Measurements from ENCODE around the gene ASPHD1. TPM values are rescaled to one million over a fixed set of nuclear protein-coding genes. Genes with fewer than 3 reads are reported as not detected.
"Not testable (repeated sequence)": the region's sequence is repeated elsewhere in the genome, so short reads cannot be mapped to it uniquely, and the experiment has no call there.

ASPHD1 gene
- total RNA-seq, 2 donors from 2014 or later: 0.27 TPM; not detected in 1

DNA sequence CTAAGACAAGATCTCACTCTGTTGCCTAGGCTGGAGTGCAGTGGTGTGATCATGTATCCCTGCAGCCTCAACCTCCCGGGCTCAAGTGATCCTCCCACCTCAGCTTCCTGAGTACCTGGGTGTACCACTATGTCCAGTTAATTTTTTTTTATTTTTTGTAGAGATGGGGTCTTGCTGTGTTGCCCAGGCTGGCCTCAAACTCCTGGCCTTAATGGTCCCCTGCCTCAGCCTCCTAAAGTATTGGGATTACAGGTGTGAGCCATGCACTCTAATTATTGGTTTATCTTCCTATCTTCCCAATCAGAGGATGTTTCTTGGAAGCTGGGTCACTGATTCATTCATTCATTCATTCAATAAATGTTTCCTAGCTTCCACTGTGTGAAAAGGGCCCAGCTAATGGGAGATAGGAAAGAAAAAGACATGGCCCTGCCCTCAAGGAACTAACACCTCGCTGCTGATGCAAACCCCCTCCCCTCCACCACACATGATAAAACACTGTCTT, 8.5 kb downstream of the ASPHD1 start:
- TF ChIP-seq, protein P1, sequence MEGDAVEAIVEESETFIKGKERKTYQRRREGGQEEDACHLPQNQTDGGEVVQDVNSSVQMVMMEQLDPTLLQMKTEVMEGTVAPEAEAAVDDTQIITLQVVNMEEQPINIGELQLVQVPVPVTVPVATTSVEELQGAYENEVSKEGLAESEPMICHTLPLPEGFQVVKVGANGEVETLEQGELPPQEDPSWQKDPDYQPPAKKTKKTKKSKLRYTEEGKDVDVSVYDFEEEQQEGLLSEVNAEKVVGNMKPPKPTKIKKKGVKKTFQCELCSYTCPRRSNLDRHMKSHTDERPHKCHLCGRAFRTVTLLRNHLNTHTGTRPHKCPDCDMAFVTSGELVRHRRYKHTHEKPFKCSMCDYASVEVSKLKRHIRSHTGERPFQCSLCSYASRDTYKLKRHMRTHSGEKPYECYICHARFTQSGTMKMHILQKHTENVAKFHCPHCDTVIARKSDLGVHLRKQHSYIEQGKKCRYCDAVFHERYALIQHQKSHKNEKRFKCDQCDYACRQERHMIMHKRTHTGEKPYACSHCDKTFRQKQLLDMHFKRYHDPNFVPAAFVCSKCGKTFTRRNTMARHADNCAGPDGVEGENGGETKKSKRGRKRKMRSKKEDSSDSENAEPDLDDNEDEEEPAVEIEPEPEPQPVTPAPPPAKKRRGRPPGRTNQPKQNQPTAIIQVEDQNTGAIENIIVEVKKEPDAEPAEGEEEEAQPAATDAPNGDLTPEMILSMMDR (IDR thresholded peaks at IDR 0.05): no peak
- no peaks in the 10 kb centered on the region for H3K27me3 ChIP-seq (replicated peaks; ENCODE audit: insufficient read depth)
- no peak for ATAC-seq (ENCODE audit: insufficient number of reproducible peaks, low FRiP score, low read depth)
- no peaks in the 10 kb centered on the region for H3K9me3 ChIP-seq
- H3K36me3 ChIP-seq: peaks cover 3% of the 10 kb centered on the region
- H3K4me3 ChIP-seq: no peak overlapping the region
- DNase-seq (ENCODE audit: low spot score): no peak
- no peaks in the 10 kb centered on the region for H3K4me1 ChIP-seq (ENCODE audit: control insufficient read depth in 1 of 2, low read depth in 2 of 2)
- no peak overlapping the region for H3K27ac ChIP-seq

DNA sequence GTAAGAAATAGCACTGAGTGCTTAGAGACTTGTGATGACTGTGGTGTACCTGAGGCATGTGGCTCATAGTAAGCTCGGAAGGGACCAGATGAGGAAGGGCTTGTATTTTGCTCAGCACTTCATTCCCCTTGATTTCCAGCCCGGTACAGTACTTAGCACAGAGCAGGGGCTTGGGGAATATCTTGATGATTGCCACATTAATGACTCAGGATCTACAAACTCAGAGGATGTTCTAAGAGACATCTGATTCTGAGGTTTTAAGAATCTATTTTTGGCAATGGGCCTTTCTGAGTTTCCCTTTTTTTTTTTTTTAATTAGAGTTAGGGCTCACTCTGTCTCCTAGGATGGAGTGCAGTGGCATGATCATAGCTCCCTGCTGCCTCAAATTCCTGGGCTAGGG, 9.1 kb downstream of the ASPHD1 start:
- H3K4me3 ChIP-seq: no peak overlapping the region
- no peaks in the 10 kb centered on the region for H3K4me1 ChIP-seq (ENCODE audit: control insufficient read depth in 1 of 2, low read depth in 2 of 2)
- no peaks in the 10 kb centered on the region for H3K9me3 ChIP-seq
- H3K27me3 ChIP-seq (replicated peaks; ENCODE audit: insufficient read depth): no peaks in the 10 kb centered on the region
- TF ChIP-seq, protein P1 (IDR thresholded peaks at IDR 0.05): no peak
- no peak overlapping the region for H3K27ac ChIP-seq
- no peak for DNase-seq (ENCODE audit: low spot score)
- ATAC-seq (ENCODE audit: insufficient number of reproducible peaks, low FRiP score, low read depth): no peak
- H3K36me3 ChIP-seq: peaks cover 6% of the 10 kb centered on the region

DNA sequence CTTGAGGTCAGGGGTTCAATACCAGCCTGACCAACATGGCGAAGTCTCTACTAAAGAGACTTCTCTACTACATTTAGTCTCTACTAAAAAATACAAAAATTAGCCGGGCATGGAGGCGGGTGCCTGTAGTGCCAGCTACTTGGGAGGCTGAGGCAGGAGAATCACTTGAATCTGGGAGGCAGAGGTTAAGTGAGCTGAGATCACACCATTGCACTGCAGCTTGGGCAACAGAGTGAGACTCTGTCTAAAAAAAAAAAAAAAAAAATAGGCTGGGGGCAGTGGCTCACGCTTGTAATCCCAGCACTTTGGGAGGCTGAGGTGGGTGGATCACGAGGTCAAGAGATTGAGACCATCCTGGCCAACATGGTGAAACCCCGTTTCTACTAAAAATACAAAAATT, 9.6 kb downstream of the ASPHD1 start:
- not testable (repeated sequence) for H3K27me3 ChIP-seq (replicated peaks; ENCODE audit: insufficient read depth); H3K27ac ChIP-seq; H3K4me1 ChIP-seq (ENCODE audit: control insufficient read depth in 1 of 2, low read depth in 2 of 2); H3K9me3 ChIP-seq; H3K4me3 ChIP-seq; DNase-seq (ENCODE audit: low spot score); ATAC-seq (ENCODE audit: insufficient number of reproducible peaks, low FRiP score, low read depth); H3K36me3 ChIP-seq

DNA sequence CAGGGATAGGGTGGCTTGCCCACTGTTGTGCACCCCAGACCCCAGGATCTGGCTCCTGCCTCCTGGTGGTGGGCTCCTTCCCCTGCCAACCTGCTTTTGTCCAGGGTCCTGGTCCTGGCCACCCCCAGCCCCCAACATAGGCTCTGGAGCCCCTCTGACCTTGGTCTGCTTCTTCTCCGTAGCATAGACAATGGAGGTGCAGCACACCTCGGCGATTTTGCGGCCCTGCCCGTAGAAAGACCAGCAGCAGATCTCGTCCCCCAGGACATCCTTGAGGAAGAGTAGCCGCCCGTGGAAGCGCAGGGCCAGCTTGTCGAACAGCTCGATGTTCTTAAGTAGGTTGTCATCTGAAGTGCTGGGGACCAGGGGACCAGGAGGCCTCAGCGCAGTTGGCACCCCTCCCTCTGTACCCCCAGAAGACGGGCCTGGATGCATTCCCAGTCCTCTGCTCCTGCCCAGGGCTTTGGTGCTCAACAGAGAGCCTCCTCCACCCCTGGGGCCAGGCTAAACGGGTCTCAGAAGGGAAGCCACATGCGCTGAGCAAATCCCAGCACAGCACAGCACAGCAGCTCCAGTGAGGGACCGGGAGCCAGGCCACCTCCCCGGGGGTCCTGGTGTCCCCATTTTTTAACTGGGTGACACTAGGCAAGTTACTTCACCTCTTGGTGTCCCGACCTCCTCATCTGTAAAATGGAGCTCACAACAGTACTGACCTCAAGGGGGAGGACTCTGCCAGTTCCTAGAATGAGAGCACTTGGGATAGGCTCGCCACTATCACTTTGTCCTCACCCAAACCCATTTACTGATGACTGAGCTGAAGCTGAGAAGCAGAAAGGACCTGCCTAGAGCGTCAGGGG, 10.8 kb downstream of the ASPHD1 start:
- no peak overlapping the region for H3K4me3 ChIP-seq
- no peak for DNase-seq (ENCODE audit: low spot score)
- H3K9me3 ChIP-seq: no peaks in the 10 kb centered on the region
- no peak overlapping the region for H3K27ac ChIP-seq
- no peaks in the 10 kb centered on the region for H3K4me1 ChIP-seq (ENCODE audit: control insufficient read depth in 1 of 2, low read depth in 2 of 2)
- no peak for ATAC-seq (ENCODE audit: insufficient number of reproducible peaks, low FRiP score, low read depth)
- TF ChIP-seq, protein P1 (IDR thresholded peaks at IDR 0.05): no peak
- H3K36me3 ChIP-seq: peaks cover 8% of the 10 kb centered on the region
- no peaks in the 10 kb centered on the region for H3K27me3 ChIP-seq (replicated peaks; ENCODE audit: insufficient read depth)

DNA sequence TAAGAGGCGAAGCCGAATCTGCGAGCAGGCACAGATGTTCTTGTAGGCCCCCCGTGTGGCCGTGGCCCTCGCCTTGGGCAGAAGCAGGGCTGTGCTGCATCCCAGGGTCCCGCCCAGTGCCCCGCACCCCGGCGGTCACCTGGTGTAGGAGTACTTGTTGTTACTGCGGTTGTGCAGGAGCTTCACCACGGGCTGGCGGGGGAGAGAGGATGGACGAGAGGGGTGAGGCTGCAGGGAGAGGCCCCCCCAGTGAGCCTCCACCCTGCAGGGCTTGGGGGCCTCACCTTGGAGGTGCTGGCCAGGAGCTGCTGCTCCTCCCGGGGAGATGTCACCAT, 11.4 kb downstream of the ASPHD1 start:
- no peak for ATAC-seq (ENCODE audit: insufficient number of reproducible peaks, low FRiP score, low read depth)
- no peak for DNase-seq (ENCODE audit: low spot score)
- no peak overlapping the region for H3K4me3 ChIP-seq

More for the DNA sequence above, 11.4 kb downstream of the ASPHD1 start:
- no peaks in the 10 kb centered on the region for H3K27me3 ChIP-seq (replicated peaks; ENCODE audit: insufficient read depth)
- H3K36me3 ChIP-seq: peaks cover 8% of the 10 kb centered on the region
- no peak overlapping the region for H3K27ac ChIP-seq
- no peaks in the 10 kb centered on the region for H3K4me1 ChIP-seq (ENCODE audit: control insufficient read depth in 1 of 2, low read depth in 2 of 2)
- H3K9me3 ChIP-seq: no peaks in the 10 kb centered on the region
- TF ChIP-seq, protein P1 (IDR thresholded peaks at IDR 0.05): no peak

All from thoracic aorta (tissue), 2 donors.